ENCODE data around the gene KRT75. TPM values are rescaled to one million over a fixed set of nuclear protein-coding genes. Genes with fewer than 3 reads are reported as not detected.

KRT75 gene
- total RNA-seq, 4 donors from 2014 or later, result not detected

DNA sequence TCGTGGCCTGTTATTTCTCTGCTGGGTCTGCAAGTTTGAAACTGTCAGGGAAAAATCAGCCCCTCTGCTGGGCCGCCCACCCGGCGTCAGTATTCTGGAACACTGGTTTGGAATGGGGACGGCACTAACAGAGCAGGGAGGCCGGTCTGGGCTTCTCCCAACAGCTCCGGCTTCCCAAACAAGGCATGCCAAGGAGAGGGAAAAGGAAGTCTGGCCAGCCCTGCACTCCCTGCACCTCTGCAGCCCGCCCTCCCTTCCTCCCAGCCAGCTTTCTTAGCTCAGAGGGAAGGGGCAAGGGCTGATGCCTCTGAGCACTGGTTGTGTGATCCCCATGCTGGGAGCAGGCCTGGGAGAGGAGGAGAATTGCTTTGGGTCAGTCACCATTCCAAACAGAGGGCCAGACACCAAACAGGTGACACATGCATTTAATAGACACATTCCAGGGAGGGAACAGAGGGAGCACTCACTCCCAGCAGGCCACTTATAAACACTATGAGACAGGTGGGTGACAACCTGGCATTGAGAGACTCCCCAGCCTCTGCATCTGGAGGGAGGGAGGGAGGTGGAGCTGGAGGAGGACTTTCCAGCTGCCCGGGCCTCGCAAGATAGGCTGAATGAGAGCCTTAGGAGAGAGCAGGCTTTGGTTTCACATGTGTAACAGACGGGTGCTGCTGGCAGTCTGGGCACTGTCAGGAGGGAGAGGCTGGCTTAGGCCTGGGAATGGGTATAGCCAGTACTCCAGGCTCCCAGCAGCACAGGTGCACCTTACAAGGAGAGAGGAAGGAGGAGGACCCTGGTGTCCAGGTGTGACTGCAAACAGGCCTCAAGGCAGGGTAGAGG lies 10.3 kb downstream of the KRT75 start:
- ATAC-seq, result peak; percentile 55
- Histone ChIP-seq H3K9me3 (no peaks in the 10 kb centered on the region), H3K27me3 (no peaks in the 10 kb centered on the region), H3K27ac (peak overlapping the region in 3 of 4 donors; percentile 49 to 70 (median 69)), H3K4me3 (no peak overlapping the region), H3K36me3 (no peaks in the 10 kb centered on the region), H3K4me1 (peaks cover 0 to 18% (median 5%) of the 10 kb centered on the region in 3 donors)
- 11 to 40% methylated on average over 3 of the region's 11 CpGs for WGBS, 2 donors (ENCODE audit: low coverage in 1 of 2)
- TF ChIP-seq EP300 (IDR thresholded peaks at IDR 0.05) (no peak), POLR2A (IDR thresholded peaks at IDR 0.05) (no peak), POLR2AphosphoS5 (IDR thresholded peaks at IDR 0.05) (no peak), CTCF (IDR thresholded peaks at IDR 0.05) (no peak)

DNA sequence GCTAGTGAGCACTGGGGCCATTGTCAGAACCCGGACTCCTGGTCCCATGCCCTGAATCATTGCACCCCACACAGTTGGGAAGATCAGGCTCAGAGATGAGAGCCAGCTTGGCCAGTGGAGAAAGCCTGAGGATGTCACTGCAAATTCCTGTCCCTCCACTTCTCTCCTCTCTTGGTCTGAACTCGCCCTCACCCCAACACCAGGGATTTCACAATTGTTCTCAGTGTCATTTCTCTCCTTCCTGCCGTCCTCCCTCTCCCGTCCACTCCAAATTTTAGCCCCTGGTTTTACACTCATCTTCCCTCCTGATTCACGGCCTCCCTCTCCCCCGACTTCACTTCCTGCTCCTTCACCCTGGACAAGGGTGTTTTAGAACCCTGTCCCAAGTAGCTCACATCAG lies 11.1 kb downstream of the KRT75 start:
- peak; percentile 37 for ATAC-seq
- TF ChIP-seq EP300 (IDR thresholded peaks at IDR 0.05) (no peak), POLR2AphosphoS5 (IDR thresholded peaks at IDR 0.05) (no peak), POLR2A (IDR thresholded peaks at IDR 0.05) (no peak), CTCF (IDR thresholded peaks at IDR 0.05) (no peak)
- no peaks in the 10 kb centered on the region for H3K36me3 ChIP-seq
- no peak overlapping the region for H3K4me3 ChIP-seq
- WGBS, 2 donors (ENCODE audit: low coverage in 1 of 2), result 60 to 83% methylated on average over 2 to 6 of the region's 6 CpGs
- H3K9me3 ChIP-seq, result no peaks in the 10 kb centered on the region
- peak overlapping the region in 3 of 4 donors; percentile 49 to 70 (median 69) for H3K27ac ChIP-seq
- peaks cover 0 to 18% (median 5%) of the 10 kb centered on the region in 3 donors for H3K4me1 ChIP-seq
- no peaks in the 10 kb centered on the region for H3K27me3 ChIP-seq

DNA sequence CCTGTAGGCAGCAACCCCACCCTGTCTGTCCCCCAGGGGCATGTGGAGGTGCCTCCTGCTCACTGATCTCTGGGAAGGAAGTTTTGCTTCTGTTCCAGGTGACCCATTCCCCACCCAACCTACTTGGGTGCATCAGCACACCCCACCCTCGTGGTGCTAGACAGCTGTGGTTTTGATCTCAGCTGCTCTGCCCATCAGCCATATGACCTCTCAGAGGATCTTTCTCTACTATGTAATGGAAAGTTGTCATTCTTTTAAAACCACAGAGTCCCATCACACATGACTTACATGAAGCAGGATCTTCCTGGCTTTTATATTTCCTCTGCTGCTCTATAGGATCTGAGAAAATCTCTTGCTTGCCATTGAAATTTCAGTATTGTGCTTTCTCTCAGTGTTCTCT lies 14.5 kb downstream of the KRT75 start:
- peaks cover 0 to 41% (median 5%) of the 10 kb centered on the region in 3 donors for H3K4me1 ChIP-seq
- 63% methylated on average over 1 of the region's 1 CpG; no CpG with 5 or more reads in 1 of the 2 donors for WGBS, 2 donors (ENCODE audit: low coverage in 1 of 2)
- no peak overlapping the region for H3K27ac ChIP-seq
- TF ChIP-seq EP300 (IDR thresholded peaks at IDR 0.05), result no peak
- TF ChIP-seq POLR2A (IDR thresholded peaks at IDR 0.05), result no peak
- no peak for TF ChIP-seq CTCF (IDR thresholded peaks at IDR 0.05)
- TF ChIP-seq POLR2AphosphoS5 (IDR thresholded peaks at IDR 0.05), result no peak
- H3K36me3 ChIP-seq, result no peaks in the 10 kb centered on the region
- ATAC-seq, result no peak
- H3K27me3 ChIP-seq, result no peaks in the 10 kb centered on the region
- no peak overlapping the region for H3K4me3 ChIP-seq
- no peaks in the 10 kb centered on the region for H3K9me3 ChIP-seq

DNA sequence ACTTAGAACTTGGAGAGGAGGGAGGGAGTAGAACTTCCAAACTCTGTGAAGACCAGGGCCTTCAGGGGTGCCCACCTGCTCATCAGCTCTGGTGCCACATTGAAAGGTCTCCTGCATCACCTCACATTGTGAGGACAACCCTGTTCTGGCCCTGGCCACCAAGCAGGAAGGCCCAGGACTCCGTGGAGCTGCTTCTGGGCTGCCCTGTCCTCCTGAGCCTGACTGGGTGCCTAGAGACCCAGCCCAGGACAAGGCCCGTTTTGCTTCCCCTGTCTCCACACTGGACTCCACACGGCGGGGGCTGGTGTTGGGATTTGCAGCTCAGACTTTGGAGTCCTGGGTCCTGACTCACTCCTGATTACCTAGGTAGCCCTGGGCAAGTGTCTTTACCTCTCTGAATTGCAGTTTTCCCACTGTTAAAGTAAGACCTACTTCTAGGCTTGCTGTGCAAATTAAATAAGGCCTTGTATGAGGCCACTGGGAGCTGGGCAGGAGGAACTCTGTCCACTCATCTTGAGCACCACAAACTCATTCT lies 15.5 kb downstream of the KRT75 start:
- Histone ChIP-seq H3K27ac (no peak overlapping the region), H3K9me3 (no peaks in the 10 kb centered on the region), H3K36me3 (no peaks in the 10 kb centered on the region), H3K4me3 (no peak overlapping the region), H3K27me3 (no peaks in the 10 kb centered on the region), H3K4me1 (peaks cover 0 to 33% (median 5%) of the 10 kb centered on the region in 3 donors)
- no peak for TF ChIP-seq POLR2AphosphoS5 (IDR thresholded peaks at IDR 0.05)
- no peak for TF ChIP-seq CTCF (IDR thresholded peaks at IDR 0.05)
- no peak for TF ChIP-seq POLR2A (IDR thresholded peaks at IDR 0.05)
- TF ChIP-seq EP300 (IDR thresholded peaks at IDR 0.05), result no peak
- WGBS, 2 donors (ENCODE audit: low coverage in 1 of 2), result 83% methylated on average over 2 of the region's 4 CpGs; no CpG with 5 or more reads in 1 of the 2 donors
- no peak for ATAC-seq
